Endodermal cell (in vitro differentiated cells): ENCODE data around the gene TAF5L. TPM values are rescaled to one million over a fixed set of nuclear protein-coding genes. Genes with fewer than 3 reads are reported as not detected.

ENCODE experiments used
- DNase-seq: peaks from one replicate; pipeline ENCODE4 v3.0.0-alpha.2; 2017
- H3K27ac ChIP-seq: 2 replicates; pipeline ENCODE4 v1.5.1; 2013; ENCODE audit warnings: mild to moderate bottlenecking, low read depth, low read length, moderate library complexity
- H3K27me3 ChIP-seq: 2 replicates; pipeline ENCODE4 v1.6.1; 2013; ENCODE audit warnings: mild to moderate bottlenecking, low read length, moderate library complexity; ENCODE audit not compliant: insufficient read depth, control insufficient read depth, poor library complexity, severe bottlenecking
- H3K36me3 ChIP-seq: 2 replicates; pipeline ENCODE4 v1.7.0; 2013; ENCODE audit warnings: mild to moderate bottlenecking, low read length, moderate library complexity; ENCODE audit not compliant: control insufficient read depth, insufficient read depth
- H3K4me1 ChIP-seq: one replicate; pipeline ENCODE4 v1.7.0; 2013; ENCODE audit warnings: low read length; ENCODE audit not compliant: control insufficient read depth, insufficient read depth
- H3K4me3 ChIP-seq: 2 replicates; pipeline ENCODE4 v1.5.1; 2013; ENCODE audit warnings: mild to moderate bottlenecking, low read length, moderate library complexity
- H3K9ac ChIP-seq: 2 replicates; pipeline ENCODE4 v1.6.1; 2013; ENCODE audit warnings: mild to moderate bottlenecking, low read length, moderate library complexity; ENCODE audit not compliant: poor library complexity, severe bottlenecking; ENCODE audit errors: extremely low read depth
- H3K9me3 ChIP-seq: 2 replicates; pipeline ENCODE4 v1.6.1; 2013; ENCODE audit warnings: mild to moderate bottlenecking, low read length, moderate library complexity; ENCODE audit not compliant: control insufficient read depth
- H3K27ac Mint-ChIP-seq: 2 replicates; pipeline ENCODE4 v1.8.0; 2020; ENCODE audit warnings: mixed read lengths
- H3K27me3 Mint-ChIP-seq: 2 replicates; pipeline ENCODE4 v1.8.0; 2021; ENCODE audit warnings: mild to moderate bottlenecking, mixed read lengths; ENCODE audit not compliant: insufficient read depth
- H3K36me3 Mint-ChIP-seq: 2 replicates; pipeline ENCODE4 v1.8.0; 2020; ENCODE audit warnings: low read depth, mixed read lengths
- H3K4me1 Mint-ChIP-seq: 2 replicates; pipeline ENCODE4 v1.8.0; 2020; ENCODE audit warnings: mixed read lengths
- H3K4me3 Mint-ChIP-seq: 2 replicates; pipeline ENCODE4 v1.8.0; 2020; ENCODE audit warnings: mild to moderate bottlenecking, moderate library complexity, mixed read lengths
- H3K9me3 Mint-ChIP-seq: 2 replicates; pipeline ENCODE4 v1.8.0; 2020; ENCODE audit warnings: mild to moderate bottlenecking, mixed read lengths
- WGBS, 2 experiments: methylation state at CpG; one replicate each; pipeline versions ENCODE4 v1.1.5 to v1.1.7; 2013; ENCODE audit warnings: missing lambda C conversion rate in 2 of 2, mixed read lengths in 1 of 2; ENCODE audit not compliant: insufficient coverage in 1 of 2, insufficient read length in 1 of 2; 5-methylcytosine and 5-hydroxymethylcytosine counted together
- total RNA-seq, 2 donors: library from RNA; stranded (reverse); fragmentation: NEBNext Ultra II Directional in 1 of 2; extraction: Animal tissue kit (Norgen Biotek cat#: 25700) in 1 of 2; gene quantifications; 2 replicates in 1 of 2; 3 replicates in 1 of 2; pipeline ENCODE4 v1.2.1, GENCODE V29; 2021
- TF ChIP-seq, protein P1 (sequence below): fragments of 200-600 bp; sonication (generic); conservative IDR thresholded peaks from 2 replicates; pipeline ENCODE4 v1.5.0; 2021; ENCODE audit warnings: antibody characterized with exemption, mild to moderate bottlenecking

TAF5L gene
- total RNA-seq, 2 donors from 2014 or later = 13.1 to 17.7 TPM

GRCh38 chr1:229558460-229559335 is 67.2 kb downstream of the TAF5L start, which contains the start of gene ABCB10:
TSS of gene ABCB10 (minus strand) at chr1:229558707. CDS start at chr1:229558652, 55 bp downstream.
- WGBS, 2 experiments = 0% methylated on average over 24 to 107 of the region's 109 CpGs
- TF ChIP-seq, protein P1, sequence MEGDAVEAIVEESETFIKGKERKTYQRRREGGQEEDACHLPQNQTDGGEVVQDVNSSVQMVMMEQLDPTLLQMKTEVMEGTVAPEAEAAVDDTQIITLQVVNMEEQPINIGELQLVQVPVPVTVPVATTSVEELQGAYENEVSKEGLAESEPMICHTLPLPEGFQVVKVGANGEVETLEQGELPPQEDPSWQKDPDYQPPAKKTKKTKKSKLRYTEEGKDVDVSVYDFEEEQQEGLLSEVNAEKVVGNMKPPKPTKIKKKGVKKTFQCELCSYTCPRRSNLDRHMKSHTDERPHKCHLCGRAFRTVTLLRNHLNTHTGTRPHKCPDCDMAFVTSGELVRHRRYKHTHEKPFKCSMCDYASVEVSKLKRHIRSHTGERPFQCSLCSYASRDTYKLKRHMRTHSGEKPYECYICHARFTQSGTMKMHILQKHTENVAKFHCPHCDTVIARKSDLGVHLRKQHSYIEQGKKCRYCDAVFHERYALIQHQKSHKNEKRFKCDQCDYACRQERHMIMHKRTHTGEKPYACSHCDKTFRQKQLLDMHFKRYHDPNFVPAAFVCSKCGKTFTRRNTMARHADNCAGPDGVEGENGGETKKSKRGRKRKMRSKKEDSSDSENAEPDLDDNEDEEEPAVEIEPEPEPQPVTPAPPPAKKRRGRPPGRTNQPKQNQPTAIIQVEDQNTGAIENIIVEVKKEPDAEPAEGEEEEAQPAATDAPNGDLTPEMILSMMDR = peak; percentile 91
- Mint-ChIP-seq H3K4me3 (peak within 1 kb of the TSS; percentile 69), H3K36me3 (no peaks in the 10 kb centered on the region), H3K9me3 (no peaks in the 10 kb centered on the region), H3K27me3 (no peaks in the 10 kb centered on the region), H3K27ac (peak within 1 kb of the TSS; percentile 70), H3K4me1 (peaks cover 29% of the 10 kb centered on the region)
- Histone ChIP-seq H3K9ac (peak within 1 kb of the TSS; percentile 49), H3K4me3 (peak within 1 kb of the TSS; percentile 96), H3K36me3 (no peaks in the 10 kb centered on the region), H3K27me3 (no peaks in the 10 kb centered on the region), H3K27ac (peak within 1 kb of the TSS; percentile 53), H3K9me3 (no peaks in the 10 kb centered on the region), H3K4me1 (peaks cover 4% of the 10 kb centered on the region)
- peak; percentile 99 for DNase-seq

DNA sequence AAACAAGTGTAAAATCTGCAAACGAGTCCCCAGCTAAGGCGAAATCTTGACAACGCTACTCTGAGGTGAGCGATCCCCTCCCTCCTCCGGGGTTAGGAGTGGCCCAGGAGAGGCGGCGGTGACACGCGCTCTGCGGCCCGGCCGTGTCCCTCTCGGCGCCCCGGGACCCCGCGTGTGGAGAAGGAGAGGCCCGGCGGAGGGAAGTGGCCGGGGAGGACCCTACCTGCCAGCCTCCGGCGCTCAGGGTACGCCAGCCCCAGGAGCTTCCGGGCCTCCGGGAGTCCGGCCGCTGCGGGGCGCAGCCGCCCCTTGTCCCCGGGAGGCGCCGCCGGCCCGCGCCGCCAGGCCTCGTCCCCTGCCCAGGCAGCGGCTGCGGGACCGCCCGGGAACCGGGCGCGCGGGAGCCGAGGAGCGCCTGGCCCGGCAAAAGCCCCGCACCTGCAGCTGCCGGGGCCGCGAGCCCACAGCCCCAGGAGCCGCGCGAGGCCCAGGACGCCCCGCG is 68.0 kb downstream of the TAF5L start:
- WGBS, 2 experiments = 0% methylated on average over 7 to 59 of the region's 59 CpGs
- H3K4me1 ChIP-seq = peaks cover 4% of the 10 kb centered on the region
- H3K9me3 ChIP-seq = no peaks in the 10 kb centered on the region
- no peaks in the 10 kb centered on the region for H3K9me3 Mint-ChIP-seq
- H3K27me3 Mint-ChIP-seq = no peaks in the 10 kb centered on the region
- TF ChIP-seq, protein P1 = no peak
- H3K4me3 ChIP-seq = peak overlapping the region; percentile 96
- H3K36me3 ChIP-seq = no peaks in the 10 kb centered on the region
- peak; percentile 75 for DNase-seq
- no peaks in the 10 kb centered on the region for H3K36me3 Mint-ChIP-seq
- H3K27ac ChIP-seq = no peak overlapping the region
- H3K27ac Mint-ChIP-seq = peak overlapping the region; percentile 70
- H3K4me1 Mint-ChIP-seq = peaks cover 25% of the 10 kb centered on the region
- H3K4me3 Mint-ChIP-seq = peak overlapping the region; percentile 69
- H3K27me3 ChIP-seq = no peaks in the 10 kb centered on the region
- H3K9ac ChIP-seq = peak overlapping the region; percentile 49

GRCh38 chr1:229557200-229557850 is 68.6 kb downstream of the TAF5L start:
- no peaks in the 10 kb centered on the region for H3K9me3 ChIP-seq
- H3K27me3 ChIP-seq = no peaks in the 10 kb centered on the region
- peak overlapping the region; percentile 96 for H3K4me3 ChIP-seq
- WGBS, 2 experiments = 71 to 77% methylated on average over 2 to 5 of the region's 5 CpGs
- H3K4me1 Mint-ChIP-seq = peaks cover 22% of the 10 kb centered on the region
- H3K27ac ChIP-seq = no peak overlapping the region
- no peaks in the 10 kb centered on the region for H3K36me3 ChIP-seq
- TF ChIP-seq, protein P1 = no peak
- H3K27me3 Mint-ChIP-seq = no peaks in the 10 kb centered on the region
- no peaks in the 10 kb centered on the region for H3K9me3 Mint-ChIP-seq
- H3K36me3 Mint-ChIP-seq = no peaks in the 10 kb centered on the region
- DNase-seq = no peak
- peak overlapping the region; percentile 69 for H3K4me3 Mint-ChIP-seq
- peak overlapping the region; percentile 49 for H3K9ac ChIP-seq
- H3K27ac Mint-ChIP-seq = peak overlapping the region; percentile 70
- peaks cover 4% of the 10 kb centered on the region for H3K4me1 ChIP-seq
